Panc1 (cell line): ENCODE results near the gene PRSS16. TPM values are rescaled to one million over a fixed set of nuclear protein-coding genes. Genes with fewer than 3 reads are reported as not detected.

Experiments used
- ATAC-seq: fragments of 200-7000 bp; cut with Tn5 transposase; 2 replicates; pipeline ENCODE4 v1.9.1; 2020; ENCODE audit warnings: mild to moderate bottlenecking, moderate library complexity
- BruUV-seq: library from RNA; stranded (reverse); fragments of 400-500 nt; replicated peaks from 2 replicates; lab custom pipeline; 2021; lab: Mats Ljungman, UMichigan
- CTCF ChIA-PET: fragments of 300-600 bp; sonication (Branson Sonifier 250); formaldehyde crosslinking; loops from one replicate; lab custom pipeline; 2022; ENCODE audit warnings: antibody characterized with exemption; lab: Charles Lee
- POLR2A ChIA-PET: fragments of 300-600 bp; sonication (Branson Sonifier 250); formaldehyde crosslinking; loops from one replicate; lab custom pipeline; 2022; ENCODE audit warnings: antibody characterized with exemption; lab: Charles Lee
- DNase-seq: peaks from one replicate; pipeline ENCODE4 v3.0.0-alpha.2; 2010; ENCODE audit warnings: low read depth, low spot score
- H3K27ac ChIP-seq: 2 replicates; pipeline ENCODE4 v1.5.1; 2011; ENCODE audit warnings: mild to moderate bottlenecking, low read length, inconsistent platforms
- H3K27me3 ChIP-seq: fragments of 200-500 bp; sonication (Bioruptor generic); 2 replicates; pipeline ENCODE4 v1.6.0; 2014; ENCODE audit warnings: low read length, inconsistent platforms; ENCODE audit not compliant: control insufficient read depth, insufficient read depth
- H3K36me3 ChIP-seq: fragments of 200-500 bp; sonication (Bioruptor generic); 2 replicates; pipeline ENCODE4 v1.5.1; 2014; ENCODE audit warnings: inconsistent platforms, mild to moderate bottlenecking, low read length, moderate library complexity; ENCODE audit not compliant: control insufficient read depth, insufficient read depth
- H3K4me1 ChIP-seq: 2 replicates; pipeline ENCODE4 v1.5.1; 2011; ENCODE audit warnings: inconsistent platforms, mild to moderate bottlenecking, low read length, moderate library complexity; ENCODE audit not compliant: control insufficient read depth, insufficient read depth
- H3K4me3 ChIP-seq, 2 experiments: 2 replicates each; pipeline ENCODE4 v1.5.1; 2011 to 2012; ENCODE audit warnings: low read depth in 2 of 2, low read length in 2 of 2, mild to moderate bottlenecking in 2 of 2, inconsistent platforms in 1 of 2, moderate library complexity in 1 of 2
- H3K9me3 ChIP-seq: fragments of 200-500 bp; sonication (Bioruptor generic); 2 replicates; pipeline ENCODE4 v1.5.1; 2014; ENCODE audit warnings: low read depth, mild to moderate bottlenecking, inconsistent platforms, low read length, moderate library complexity; ENCODE audit not compliant: control insufficient read depth, insufficient read depth
- CTCF ChIP-seq: fragments of 450-650 bp; IDR thresholded peaks from 2 replicates; pipeline ENCODE4 v1.5.1; 2017; ENCODE audit warnings: mild to moderate bottlenecking
- POLR2AphosphoS5 ChIP-seq: IDR thresholded peaks from 2 replicates; pipeline ENCODE4 v1.6.1; 2012; ENCODE audit warnings: mild to moderate bottlenecking, low read depth, low read length, moderate library complexity
- REST ChIP-seq, 2 experiments: IDR thresholded peaks; 2 replicates each; pipeline ENCODE4 v1.6.1; 2011 to 2012; ENCODE audit warnings: low read depth in 2 of 2, control low read depth in 1 of 2, low read length in 1 of 2, mild to moderate bottlenecking in 1 of 2, moderate library complexity in 1 of 2; ENCODE audit not compliant: insufficient read depth in 1 of 2
- SIN3A ChIP-seq: IDR thresholded peaks from 2 replicates; pipeline ENCODE4 v1.6.1; 2012; ENCODE audit warnings: low read depth, mild to moderate bottlenecking, low read length, moderate library complexity, borderline replicate concordance; ENCODE audit not compliant: insufficient read depth
- TCF7L2 ChIP-seq: IDR thresholded peaks from 2 replicates; pipeline ENCODE4 v1.6.1; 2011; ENCODE audit warnings: mild to moderate bottlenecking, low read depth, low read length, inconsistent platforms
- in situ Hi-C: cut with HindIII; loops from 2 replicates; pipeline ENCODE4 v1.10.0; 2016; ENCODE audit warnings: low sequenced_read_pairs, low pct_unique_long_range_greater_than_20kb
- intact Hi-C: fragments of 100-400 bp; cut with micrococcal nuclease; formaldehyde crosslinking; loops from one replicate; pipeline ENCODE4 v1.10.0; 2022; ENCODE audit not compliant: unreplicated experiment
- total RNA-seq: library from RNA; stranded (reverse); gene quantifications from one replicate; pipeline ENCODE4 v1.2.1, GENCODE V29; 2021; ENCODE audit not compliant: unreplicated experiment

Gene PRSS16
- total RNA-seq, 1 experiment from 2014 or later, result 4.7 TPM

GRCh38 chr6:27279513-27280063 lies 32.1 kb downstream of the PRSS16 start:
- CTCF ChIA-PET, result no interaction called here
- POLR2A ChIA-PET, result interaction anchor here (0.6 to 1.2 kb wide), 3 partner anchors 50 to 301 kb away, joined by 3 read pairs; no protein-coding TSS in a partner anchor
- H3K27ac ChIP-seq, result peak overlapping the region; percentile 30; the same call in 1 of the 2 replicates
- ATAC-seq (peak; percentile 85), DNase-seq (no peak)
- no peaks in the 10 kb centered on the region; the same call in 1 of the 2 replicates for H3K36me3 ChIP-seq
- TF ChIP-seq CTCF (no peak), SIN3A (no peak), REST (IDR thresholded peaks at IDR 0.05; ENCODE audit: insufficient read depth in 1 of 2, low read depth in 2 of 2, low read length in 1 of 2) (no peak), POLR2AphosphoS5 (no peak), TCF7L2 (no peak)
- no peaks in the 10 kb centered on the region for H3K27me3 ChIP-seq
- H3K9me3 ChIP-seq, result no peaks in the 10 kb centered on the region
- peaks cover 6% of the 10 kb centered on the region; the same call in 1 of the 2 replicates for H3K4me1 ChIP-seq
- in situ Hi-C loops, result no loop called here
- peak overlapping the region; percentile 66 to 93 for H3K4me3 ChIP-seq
- BruUV-seq, result no TSS peak
- intact Hi-C loops, result no loop called here

- in situ Hi-C loops, result no loop called here
- peaks cover 3% of the 10 kb centered on the region; the same call in 1 of the 2 replicates for H3K4me1 ChIP-seq
- DNase-seq, result no peak
- ChIA-PET CTCF (no interaction called here), POLR2A (interaction anchor here (0.7 kb wide), 1 partner anchor 301 kb away, joined by 3 read pairs; no protein-coding TSS in a partner anchor)
- ATAC-seq, result peak; percentile 92
- peak overlapping the region; percentile 66 to 93 for H3K4me3 ChIP-seq
- H3K9me3 ChIP-seq, result no peaks in the 10 kb centered on the region
- intact Hi-C loops, result no loop called here
- TF ChIP-seq POLR2AphosphoS5, result peak; percentile 28; the same call in 1 of the 2 replicates
- TF ChIP-seq TCF7L2, result no peak
- no peak for TF ChIP-seq REST (IDR thresholded peaks at IDR 0.05; ENCODE audit: insufficient read depth in 1 of 2, low read depth in 2 of 2, low read length in 1 of 2)
- TF ChIP-seq SIN3A, result no peak
- no peak for TF ChIP-seq CTCF
- BruUV-seq, result no TSS peak
- H3K36me3 ChIP-seq, result no peaks in the 10 kb centered on the region
- H3K27ac ChIP-seq, result peak overlapping the region; percentile 53; the same call in 1 of the 2 replicates
- H3K27me3 ChIP-seq, result no peaks in the 10 kb centered on the region
Measured at GRCh38 chr6:27280064-27280539, 32.6 kb downstream of the PRSS16 start.
